ENCODE data around the gene SEPTIN1. TPM values are rescaled to one million over a fixed set of nuclear protein-coding genes. Genes with fewer than 3 reads are reported as not detected.
"Not testable (repeated sequence)": the region's sequence is repeated elsewhere in the genome, so short reads cannot be mapped to it uniquely, and the experiment has no call there.

SEPTIN1 gene
- total RNA-seq, 1 experiment from 2014 or later, result 0.45 TPM

GRCh38 chr16:30413112-30413806 is 30.9 kb upstream of the SEPTIN1 start:
- Histone ChIP-seq H3K4me1 (0 out of 2 replicates have a peak, but pooled peaks cover under 1% of the 10 kb centered on the region), H3K36me3 (peaks cover 29% of the 10 kb centered on the region), H3K9me3 (replicated peaks) (no peaks in the 10 kb centered on the region), H3K4me3 (no peak overlapping the region), H3K27me3 (no peaks in the 10 kb centered on the region), H3K27ac (no peak overlapping the region)
- DNase-seq, result no peak

DNA sequence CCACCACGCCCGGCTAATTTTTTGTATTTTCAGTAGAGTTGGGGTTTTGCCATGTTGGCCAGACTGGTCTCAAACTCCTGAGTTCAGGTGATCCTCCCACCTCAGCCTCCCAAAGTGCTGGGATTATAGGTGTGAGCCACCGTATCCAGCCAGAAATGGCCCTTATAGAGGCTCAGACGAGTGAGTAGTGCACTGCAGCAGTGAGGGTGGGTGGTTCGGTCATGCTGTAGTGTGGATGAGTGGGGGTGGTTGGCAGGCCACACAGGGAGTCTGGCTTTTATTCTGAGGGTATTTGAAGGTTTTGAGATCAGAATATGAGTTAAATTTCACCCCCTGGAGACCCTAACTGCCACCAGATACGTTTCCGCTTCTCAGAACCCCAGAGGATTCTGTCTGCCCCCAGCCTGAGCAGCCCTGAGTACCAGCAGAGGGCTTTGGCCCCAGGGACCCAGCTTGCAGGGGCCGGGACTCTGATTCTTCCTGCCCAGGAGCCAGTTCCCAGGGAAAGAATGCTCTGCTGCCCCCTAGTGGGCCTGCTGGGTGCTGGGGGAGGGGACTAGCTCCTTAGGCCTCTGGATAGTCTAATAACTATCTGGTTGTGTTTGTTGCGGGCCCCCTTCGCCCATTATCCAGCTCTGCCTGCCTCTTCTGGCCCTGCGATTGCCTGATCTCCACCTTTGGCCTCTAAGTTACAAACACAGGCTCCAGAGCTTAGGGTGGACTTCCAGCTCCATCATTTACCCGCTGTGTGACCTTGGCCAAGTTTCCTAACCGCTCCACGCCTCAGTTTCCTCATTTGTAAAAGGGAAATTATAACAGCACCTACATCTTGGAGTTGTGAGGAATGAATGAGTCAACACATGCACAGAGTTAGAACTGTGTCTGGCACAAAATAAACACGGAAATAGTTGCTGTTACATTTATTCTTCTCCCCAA is 27.0 kb upstream of the SEPTIN1 start:
- Histone ChIP-seq H3K4me3 (no peak overlapping the region), H3K9me3 (replicated peaks) (no peaks in the 10 kb centered on the region), H3K36me3 (peaks cover 24% of the 10 kb centered on the region), H3K4me1 (peaks cover 7% of the 10 kb centered on the region), H3K27ac (no peak overlapping the region), H3K27me3 (no peaks in the 10 kb centered on the region)
- peak; percentile 92 to 97 for DNase-seq

- Histone ChIP-seq H3K4me1 (peaks cover 7% of the 10 kb centered on the region), H3K9me3 (replicated peaks) (no peaks in the 10 kb centered on the region), H3K36me3 (peaks cover 14% of the 10 kb centered on the region), H3K27me3 (no peaks in the 10 kb centered on the region), H3K27ac (peak overlapping the region; percentile 63), H3K4me3 (peak overlapping the region; percentile 69)
- peak in 1 of 2 experiments; percentile 31 for DNase-seq
Measured at GRCh38 chr16:30407804-30408534, 25.6 kb upstream of the SEPTIN1 start.

DNA sequence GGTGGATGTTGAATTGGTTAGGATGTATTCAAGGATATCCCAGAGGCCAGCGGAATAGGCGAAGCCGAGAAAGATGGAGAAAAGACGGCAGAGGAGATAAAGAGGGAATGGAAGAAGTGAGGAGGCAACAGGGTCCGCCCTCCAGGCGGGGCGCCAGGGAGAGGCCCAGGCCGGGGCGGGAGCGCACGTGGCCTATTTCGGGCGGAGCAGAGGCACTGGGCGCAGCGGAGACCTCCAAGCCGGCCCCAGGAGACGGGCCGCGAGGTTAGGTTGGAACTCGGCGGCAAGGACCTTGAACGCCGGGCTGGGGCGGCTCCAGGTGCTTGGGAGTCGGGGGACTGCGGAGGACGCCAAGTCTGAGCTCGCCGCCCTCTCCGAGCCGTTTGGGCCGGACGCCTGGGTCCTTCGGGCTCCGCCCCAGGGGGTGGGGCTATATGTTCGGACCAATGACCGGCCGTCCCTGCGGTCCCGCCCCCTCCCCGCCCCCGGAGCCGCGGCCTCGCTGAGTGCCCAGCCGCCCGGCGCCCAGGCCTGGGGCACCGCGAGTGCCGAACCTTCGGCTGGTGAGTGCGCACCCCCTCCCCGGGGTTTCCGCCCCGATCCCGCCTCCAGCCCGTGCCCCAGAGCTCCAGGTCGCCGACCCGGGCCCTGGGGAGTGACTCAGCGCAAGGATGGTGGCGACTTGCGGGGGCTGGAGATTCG is 24.9 kb upstream of the SEPTIN1 start, which contains the start of gene ZNF771:
Gene ZNF771 (plus strand): TSS at position 505 of the 702 bp plus-strand sequence. CDS start 448 bp downstream, outside the sequence.
- Histone ChIP-seq H3K4me3 (peak within 1 kb of the TSS; percentile 69), H3K4me1 (peaks cover 7% of the 10 kb centered on the region), H3K36me3 (peaks cover 6% of the 10 kb centered on the region), H3K27me3 (no peaks in the 10 kb centered on the region), H3K9me3 (replicated peaks) (no peaks in the 10 kb centered on the region), H3K27ac (peak within 1 kb of the TSS; percentile 63)
- peak; percentile 94 to 95 for DNase-seq

DNA sequence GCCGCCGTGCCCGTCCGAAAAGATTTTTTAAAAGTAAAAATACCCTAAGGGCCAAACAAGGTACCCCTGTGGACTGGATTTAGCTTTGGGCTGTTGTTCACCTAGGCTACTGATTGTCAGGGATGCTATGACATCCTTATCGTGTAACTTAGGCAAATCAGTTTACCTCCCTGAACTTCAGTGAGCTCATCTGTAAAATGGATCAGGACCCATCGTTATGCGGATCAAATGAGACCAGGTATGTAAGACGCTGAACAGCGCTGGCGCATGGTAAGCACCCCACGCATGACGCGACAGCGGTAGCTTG is 24.4 kb upstream of the SEPTIN1 start:
- H3K27me3 ChIP-seq, result no peaks in the 10 kb centered on the region
- DNase-seq, result no peak
- peak overlapping the region; percentile 69 for H3K4me3 ChIP-seq
- peak overlapping the region; percentile 63; the same call in 1 of the 2 replicates for H3K27ac ChIP-seq
- H3K4me1 ChIP-seq, result peaks cover 8% of the 10 kb centered on the region
- no peaks in the 10 kb centered on the region for H3K9me3 ChIP-seq (replicated peaks)
- peaks cover 6% of the 10 kb centered on the region for H3K36me3 ChIP-seq

GRCh38 chr16:30401768-30402425 is 19.5 kb upstream of the SEPTIN1 start:
- Histone ChIP-seq H3K36me3 (no peaks in the 10 kb centered on the region), H3K4me3 (no peak overlapping the region), H3K27me3 (no peaks in the 10 kb centered on the region), H3K9me3 (replicated peaks) (no peaks in the 10 kb centered on the region), H3K27ac (no peak overlapping the region), H3K4me1 (peaks cover 14% of the 10 kb centered on the region)
- DNase-seq, result peak in 1 of 2 experiments; percentile 49

DNA sequence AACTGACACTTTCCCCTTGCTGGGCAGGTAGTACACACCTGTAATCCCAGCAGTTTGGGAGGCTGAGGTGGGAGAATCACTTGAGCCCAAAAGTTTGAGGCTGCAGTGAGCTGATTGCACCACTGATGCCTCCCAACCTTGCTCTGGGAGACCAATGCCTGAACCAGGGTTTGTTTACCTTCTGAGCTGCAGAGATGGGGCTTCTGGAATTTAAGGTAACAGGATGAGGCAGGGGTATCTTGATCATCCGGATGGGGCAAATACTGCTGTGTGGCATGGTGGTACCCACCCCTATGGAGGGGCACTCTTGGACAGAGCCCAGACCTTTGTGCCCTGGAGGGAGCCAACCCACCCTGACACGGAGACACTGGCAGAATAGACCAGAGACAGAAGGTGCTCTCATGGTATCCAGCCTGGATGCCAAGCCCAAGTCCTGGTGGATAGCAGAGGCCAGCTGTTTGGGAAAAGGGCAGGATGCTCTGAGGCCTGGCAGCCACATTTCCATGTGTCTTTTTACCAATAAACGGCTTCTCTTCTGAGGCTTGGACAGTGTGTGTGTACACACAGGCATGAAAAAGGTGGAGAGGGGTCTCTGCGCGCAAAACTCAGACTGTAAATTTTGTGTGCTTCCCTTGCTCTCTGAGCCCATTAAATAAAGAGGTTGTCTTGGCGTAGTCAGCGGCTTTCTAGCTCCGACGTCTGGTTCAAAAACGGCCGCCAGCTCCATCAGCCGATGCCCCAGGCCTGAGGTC is 17.2 kb upstream of the SEPTIN1 start:
- Histone ChIP-seq H3K4me3 (peak overlapping the region; percentile 63), H3K9me3 (replicated peaks) (no peaks in the 10 kb centered on the region), H3K4me1 (peaks cover 11% of the 10 kb centered on the region), H3K36me3 (no peaks in the 10 kb centered on the region), H3K27ac (peak overlapping the region; percentile 93), H3K27me3 (no peaks in the 10 kb centered on the region)
- DNase-seq, result peak in 1 of 2 experiments; percentile 20

- Histone ChIP-seq H3K27ac (no peak overlapping the region), H3K9me3 (replicated peaks) (no peaks in the 10 kb centered on the region), H3K4me3 (no peak overlapping the region), H3K36me3 (no peaks in the 10 kb centered on the region), H3K27me3 (no peaks in the 10 kb centered on the region), H3K4me1 (peaks cover 11% of the 10 kb centered on the region)
- DNase-seq, result no peak
Measured at GRCh38 chr16:30398661-30399434, 16.5 kb upstream of the SEPTIN1 start.

DNA sequence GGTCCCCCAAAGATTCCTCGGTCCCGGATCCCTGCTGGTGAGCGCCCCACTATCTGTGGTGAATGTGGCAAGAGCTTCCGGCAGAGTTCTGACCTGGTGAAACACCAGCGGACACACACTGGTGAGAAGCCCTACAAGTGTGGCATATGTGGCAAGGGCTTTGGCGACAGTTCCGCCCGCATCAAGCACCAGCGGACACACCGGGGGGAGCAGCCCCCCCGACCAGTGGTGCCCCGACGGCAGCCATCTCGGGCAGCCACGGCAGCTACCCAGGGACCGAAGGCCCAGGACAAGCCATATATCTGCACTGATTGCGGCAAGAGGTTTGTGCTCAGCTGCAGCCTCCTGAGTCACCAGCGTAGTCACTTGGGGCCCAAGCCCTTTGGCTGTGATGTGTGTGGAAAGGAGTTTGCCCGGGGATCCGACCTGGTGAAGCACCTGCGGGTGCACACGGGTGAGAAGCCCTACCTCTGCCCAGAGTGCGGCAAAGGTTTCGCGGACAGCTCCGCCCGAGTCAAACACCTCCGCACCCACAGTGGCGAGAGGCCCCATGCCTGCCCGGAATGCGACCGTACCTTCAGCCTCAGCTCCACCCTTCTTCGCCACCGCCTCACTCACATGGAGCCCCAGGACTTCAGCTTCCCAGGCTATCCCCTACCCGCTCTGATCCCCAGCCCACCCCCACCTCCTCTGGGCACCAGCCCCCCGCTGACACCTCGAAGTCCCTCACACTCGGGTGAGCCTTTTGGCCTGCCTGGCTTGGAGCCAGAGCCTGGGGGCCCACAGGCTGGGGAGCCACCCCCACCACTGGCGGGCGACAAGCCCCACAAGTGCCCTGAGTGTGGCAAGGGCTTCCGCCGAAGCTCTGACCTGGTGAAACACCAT is 15.7 kb upstream of the SEPTIN1 start:
- no peaks in the 10 kb centered on the region for H3K36me3 ChIP-seq

DNA sequence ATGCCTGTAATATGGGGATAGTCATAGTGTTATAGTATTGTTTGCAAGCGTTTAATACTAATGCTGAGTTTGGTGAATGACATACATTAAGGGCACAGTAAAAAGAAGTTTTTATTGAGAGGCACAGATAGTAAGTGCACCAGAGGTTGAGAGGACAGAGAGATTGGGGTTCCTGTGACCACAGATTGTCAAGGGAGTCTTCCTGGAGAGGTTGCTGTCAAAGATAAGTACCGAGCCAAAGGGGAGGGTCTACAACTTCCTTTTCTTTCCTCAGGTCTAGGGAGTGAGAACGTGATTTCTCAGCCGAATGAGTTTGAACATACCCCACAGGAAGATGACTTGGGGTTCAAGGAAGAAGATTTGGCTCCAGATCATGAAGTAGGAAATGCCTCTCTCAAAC is 14.7 kb upstream of the SEPTIN1 start:
- Histone ChIP-seq H3K36me3 (no peaks in the 10 kb centered on the region), H3K9me3 (replicated peaks) (no peaks in the 10 kb centered on the region), H3K4me1 (peaks cover 11% of the 10 kb centered on the region), H3K27ac (no peak overlapping the region), H3K27me3 (no peaks in the 10 kb centered on the region), H3K4me3 (no peak overlapping the region)
- no peak for DNase-seq

More for the DNA sequence above, 15.7 kb upstream of the SEPTIN1 start:
- H3K27me3 ChIP-seq, result no peaks in the 10 kb centered on the region
- peaks cover 11% of the 10 kb centered on the region for H3K4me1 ChIP-seq
- no peaks in the 10 kb centered on the region for H3K9me3 ChIP-seq (replicated peaks)
- DNase-seq, result no peak
- H3K4me3 ChIP-seq, result no peak overlapping the region
- no peak overlapping the region for H3K27ac ChIP-seq

GRCh38 chr16:30396627-30397026 is 14.3 kb upstream of the SEPTIN1 start:
- not testable (repeated sequence) for H3K4me3 ChIP-seq; H3K27ac ChIP-seq; DNase-seq; H3K9me3 ChIP-seq (replicated peaks); H3K36me3 ChIP-seq; H3K27me3 ChIP-seq; H3K4me1 ChIP-seq

- Histone ChIP-seq H3K36me3 (no peaks in the 10 kb centered on the region), H3K27ac (no peak overlapping the region), H3K9me3 (replicated peaks) (no peaks in the 10 kb centered on the region), H3K4me1 (peaks cover 4% of the 10 kb centered on the region), H3K4me3 (peak overlapping the region; percentile 78), H3K27me3 (no peaks in the 10 kb centered on the region)
- no peak for DNase-seq
Measured at GRCh38 chr16:30395992-30396585, 13.7 kb upstream of the SEPTIN1 start.

Measured in SJCRH30 (cell line).